Measurements from ENCODE around the gene ZNF277.

The ZNF277 gene

GRCh38 chr7:112204499-112205342 is 1.8 kb upstream of the ZNF277 start:
- no peak for TF ChIP-seq CTCF (IDR thresholded peaks at IDR 0.05; ENCODE audit: borderline replicate concordance, control extremely low read depth, extremely low read depth, insufficient read depth, missing control alignments)
- peak; percentile 21 for DNase-seq (ENCODE audit: low spot score)
- in situ Hi-C loops (cut with MboI; ENCODE audit: low sequenced_read_pairs, unreplicated experiment) = no loop called here

- no peak for TF ChIP-seq CTCF (IDR thresholded peaks at IDR 0.05; ENCODE audit: borderline replicate concordance, control extremely low read depth, extremely low read depth, insufficient read depth, missing control alignments)
- in situ Hi-C loops (cut with MboI; ENCODE audit: low sequenced_read_pairs, unreplicated experiment) = no loop called here
- peak; percentile 47 for DNase-seq (ENCODE audit: low spot score)
These were observed 905 bp upstream of the ZNF277 start for GRCh38 chr7:112205343-112206237.

GRCh38 chr7:112206991-112207592 is 597 bp downstream of the ZNF277 start:
- in situ Hi-C loops (cut with MboI; ENCODE audit: low sequenced_read_pairs, unreplicated experiment) = no loop called here
- DNase-seq (ENCODE audit: low spot score) = peak; percentile 43
- TF ChIP-seq CTCF (IDR thresholded peaks at IDR 0.05; ENCODE audit: borderline replicate concordance, control extremely low read depth, extremely low read depth, insufficient read depth, missing control alignments) = no peak

- TF ChIP-seq CTCF (IDR thresholded peaks at IDR 0.05; ENCODE audit: borderline replicate concordance, control extremely low read depth, extremely low read depth, insufficient read depth, missing control alignments) = no peak
- in situ Hi-C loops (cut with MboI; ENCODE audit: low sequenced_read_pairs, unreplicated experiment) = no loop called here
- DNase-seq (ENCODE audit: low spot score) = no peak
These were observed 1.3 kb downstream of the ZNF277 start for GRCh38 chr7:112207765-112208164.

GRCh38 chr7:112211348-112211907 is 4.9 kb downstream of the ZNF277 start:
- no peak for DNase-seq (ENCODE audit: low spot score)
- in situ Hi-C loops (cut with MboI; ENCODE audit: low sequenced_read_pairs, unreplicated experiment) = no loop called here
- TF ChIP-seq CTCF (IDR thresholded peaks at IDR 0.05; ENCODE audit: borderline replicate concordance, control extremely low read depth, extremely low read depth, insufficient read depth, missing control alignments) = no peak

GRCh38 chr7:112212571-112212970 is 6.1 kb downstream of the ZNF277 start:
- in situ Hi-C loops (cut with MboI; ENCODE audit: low sequenced_read_pairs, unreplicated experiment) = no loop called here
- no peak for TF ChIP-seq CTCF (IDR thresholded peaks at IDR 0.05; ENCODE audit: borderline replicate concordance, control extremely low read depth, extremely low read depth, insufficient read depth, missing control alignments)
- no peak for DNase-seq (ENCODE audit: low spot score)
